Lower leg skin (tissue), 4 donors: Measurements from ENCODE around the gene MLLT3. TPM values are rescaled to one million over a fixed set of nuclear protein-coding genes. Genes with fewer than 3 reads are reported as not detected.

ENCODE experiments used
- DNase-seq, 2 donors: peaks; one replicate each; pipeline ENCODE4 v3.0.0-alpha.2; 2019; ENCODE audit warnings: low spot score in 2 of 2
- H3K4me3 ChIP-seq: fragments of 200-600 bp; sonication (generic); 2 replicates; pipeline ENCODE4 v1.5.1; 2017; ENCODE audit warnings: mild to moderate bottlenecking, low read depth; ENCODE audit not compliant: poor library complexity, severe bottlenecking
- POLR2A ChIP-seq, 2 donors: fragments of 450-650 bp; IDR thresholded peaks; one replicate each; pipeline ENCODE4 v1.6.1; 2016 to 2017; ENCODE audit warnings: antibody characterized with exemption in 2 of 2, mild to moderate bottlenecking in 1 of 2, moderate library complexity in 1 of 2
- WGBS, 2 donors: methylation state at CpG; one replicate each; pipeline ENCODE4 v1.1.5; 2018; 5-methylcytosine and 5-hydroxymethylcytosine counted together
- intact Hi-C: fragments of 100-400 bp; cut with DNase I; formaldehyde crosslinking; loops from one replicate; pipeline ENCODE4 v1.15.0; 2023; ENCODE audit warnings: low total_unique reads
- total RNA-seq, 4 donors: library from RNA; depleted of rRNA; stranded (reverse); fragments of >200 nt; gene quantifications; one replicate each; pipeline ENCODE4 v1.1.0, GENCODE V29; 2016
- TF ChIP-seq, protein P1 (sequence below), 3 donors: fragments of 450-650 bp; IDR thresholded peaks; one replicate each; pipeline ENCODE4 v1.5.1; 2016; ENCODE audit warnings: antibody characterized with exemption in 3 of 3, mild to moderate bottlenecking in 3 of 3, moderate library complexity in 2 of 3

Gene MLLT3
- total RNA-seq, 4 donors from 2014 or later, result 10.6 to 15.2 (median 12.5) TPM

DNA sequence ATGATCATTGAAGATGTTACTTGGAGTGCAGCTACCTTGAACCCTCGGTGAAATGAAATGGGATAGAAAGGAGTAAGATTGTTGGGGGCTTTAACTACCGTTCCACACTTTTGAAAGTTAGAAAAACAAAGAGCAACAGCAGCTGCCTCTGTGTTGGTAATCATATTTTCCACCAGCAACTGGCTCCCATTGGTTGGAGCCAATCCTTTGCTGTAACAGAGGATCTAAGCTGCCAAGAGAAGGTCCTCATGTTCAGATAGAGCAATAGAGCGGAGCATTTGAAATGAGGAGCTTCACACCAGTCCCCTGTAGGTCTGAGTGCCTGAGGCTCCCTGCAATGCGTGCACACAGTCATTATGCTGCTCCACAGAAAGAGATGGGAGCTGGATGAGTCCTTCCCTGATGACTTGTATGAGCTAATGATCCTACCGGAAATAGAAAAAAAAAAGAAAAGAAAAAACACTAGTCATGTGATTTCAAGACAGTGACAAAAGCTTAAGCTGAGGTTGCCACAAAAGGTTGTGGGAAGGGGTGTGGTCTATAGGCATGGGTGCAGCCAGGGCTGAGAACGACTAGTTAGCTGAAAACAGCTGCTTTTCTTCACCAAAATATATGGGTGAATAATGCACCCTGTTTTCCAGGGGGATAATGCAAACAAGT, 300.7 kb downstream of the MLLT3 start:
- intact Hi-C loops, result no loop called here
- TF ChIP-seq, protein P1, sequence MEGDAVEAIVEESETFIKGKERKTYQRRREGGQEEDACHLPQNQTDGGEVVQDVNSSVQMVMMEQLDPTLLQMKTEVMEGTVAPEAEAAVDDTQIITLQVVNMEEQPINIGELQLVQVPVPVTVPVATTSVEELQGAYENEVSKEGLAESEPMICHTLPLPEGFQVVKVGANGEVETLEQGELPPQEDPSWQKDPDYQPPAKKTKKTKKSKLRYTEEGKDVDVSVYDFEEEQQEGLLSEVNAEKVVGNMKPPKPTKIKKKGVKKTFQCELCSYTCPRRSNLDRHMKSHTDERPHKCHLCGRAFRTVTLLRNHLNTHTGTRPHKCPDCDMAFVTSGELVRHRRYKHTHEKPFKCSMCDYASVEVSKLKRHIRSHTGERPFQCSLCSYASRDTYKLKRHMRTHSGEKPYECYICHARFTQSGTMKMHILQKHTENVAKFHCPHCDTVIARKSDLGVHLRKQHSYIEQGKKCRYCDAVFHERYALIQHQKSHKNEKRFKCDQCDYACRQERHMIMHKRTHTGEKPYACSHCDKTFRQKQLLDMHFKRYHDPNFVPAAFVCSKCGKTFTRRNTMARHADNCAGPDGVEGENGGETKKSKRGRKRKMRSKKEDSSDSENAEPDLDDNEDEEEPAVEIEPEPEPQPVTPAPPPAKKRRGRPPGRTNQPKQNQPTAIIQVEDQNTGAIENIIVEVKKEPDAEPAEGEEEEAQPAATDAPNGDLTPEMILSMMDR (IDR thresholded peaks at IDR 0.05), result no peak
- TF ChIP-seq POLR2A (IDR thresholded peaks at IDR 0.05), result no peak
- WGBS, 2 donors, result 35 to 46% methylated on average over 6 of the region's 6 CpGs
- no peak overlapping the region for H3K4me3 ChIP-seq
- no peak for DNase-seq

DNA sequence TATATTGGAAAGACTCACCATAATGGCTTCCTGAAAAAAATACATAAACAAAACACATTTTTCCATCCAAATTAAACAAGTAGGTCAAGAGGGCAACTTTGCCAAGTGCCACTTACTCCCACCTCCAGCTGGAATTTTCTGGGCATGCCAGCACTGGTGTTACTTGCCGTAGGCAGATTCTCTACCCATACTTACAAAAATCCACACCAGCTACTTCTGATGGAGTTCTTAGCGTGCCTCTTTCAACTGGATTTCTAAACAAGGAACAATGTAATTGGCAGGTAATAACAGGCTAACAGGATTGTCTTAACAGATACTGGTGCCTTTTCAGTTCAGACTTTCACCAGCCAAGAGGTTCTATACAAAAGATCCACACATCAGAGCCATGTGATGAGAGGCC, 301.4 kb downstream of the MLLT3 start:
- WGBS, 2 donors, result 40 to 58% methylated on average over 2 of the region's 2 CpGs
- intact Hi-C loops, result no loop called here
- no peak overlapping the region for H3K4me3 ChIP-seq
- DNase-seq, result no peak
- TF ChIP-seq, protein P1 (IDR thresholded peaks at IDR 0.05), result no peak
- TF ChIP-seq POLR2A (IDR thresholded peaks at IDR 0.05), result no peak

DNA sequence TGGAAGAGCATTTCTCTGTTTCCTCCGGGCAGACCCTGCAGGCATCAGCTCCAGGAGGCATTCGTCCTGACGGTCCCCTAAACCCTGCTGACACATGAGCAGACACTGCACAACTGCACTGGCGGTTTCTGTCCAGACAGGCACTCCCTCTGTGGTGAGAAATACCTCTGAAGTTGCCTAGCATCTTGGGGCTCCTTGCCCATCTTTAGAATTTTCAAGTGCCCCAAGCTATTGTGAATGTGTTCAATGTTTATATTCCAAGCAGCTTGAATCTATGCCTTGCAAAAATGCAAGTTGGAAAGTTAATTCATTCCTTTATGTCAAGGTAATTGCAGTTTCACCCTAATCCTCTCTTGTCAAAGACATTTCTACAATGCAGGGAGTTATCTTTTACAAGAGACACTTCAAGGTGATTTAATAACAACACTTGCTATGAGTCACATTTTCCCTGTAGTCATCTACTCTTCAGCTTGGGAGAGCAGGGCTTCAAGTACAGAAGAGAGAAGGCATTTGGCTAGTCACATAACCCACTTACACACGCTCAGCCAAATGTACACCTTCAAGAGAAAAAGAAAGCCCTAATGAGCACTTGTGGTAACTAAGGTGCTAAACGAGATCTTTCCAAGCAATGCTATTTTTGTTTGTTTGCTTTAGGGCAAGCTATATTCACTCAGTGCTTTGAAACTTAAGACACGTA, 302.5 kb downstream of the MLLT3 start:
- intact Hi-C loops, result no loop called here
- DNase-seq, result no peak

DNA sequence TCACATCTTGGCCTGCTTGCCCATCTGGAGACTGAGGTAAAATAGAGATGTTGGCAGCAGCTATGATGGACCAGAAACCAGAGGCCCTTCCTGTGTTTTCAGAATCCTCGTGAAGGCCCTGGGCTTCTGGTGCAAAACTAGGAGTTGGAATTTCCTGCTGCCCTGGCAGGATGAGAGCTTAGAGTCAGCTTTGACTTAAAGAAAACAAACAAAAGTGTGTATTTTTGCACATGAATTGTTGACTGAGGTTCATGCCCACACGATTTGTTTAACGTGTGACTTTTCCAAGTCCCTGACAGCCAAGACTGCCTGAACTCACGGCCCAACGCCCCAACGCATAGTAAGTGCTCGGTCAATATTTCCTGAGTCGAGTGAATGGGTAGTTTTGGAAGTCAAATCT, 303.1 kb downstream of the MLLT3 start:
- 53 to 68% methylated on average over 8 of the region's 8 CpGs for WGBS, 2 donors
- TF ChIP-seq, protein P1 (IDR thresholded peaks at IDR 0.05), result no peak
- no peak for TF ChIP-seq POLR2A (IDR thresholded peaks at IDR 0.05)
- DNase-seq, result no peak
- intact Hi-C loops, result no loop called here
- no peak overlapping the region for H3K4me3 ChIP-seq

More for the DNA sequence above, 302.5 kb downstream of the MLLT3 start:
- H3K4me3 ChIP-seq, result no peak overlapping the region
- no peak for TF ChIP-seq POLR2A (IDR thresholded peaks at IDR 0.05)
- TF ChIP-seq, protein P1 (IDR thresholded peaks at IDR 0.05), result no peak
- WGBS, 2 donors, result 47% methylated on average over 7 of the region's 7 CpGs

DNA sequence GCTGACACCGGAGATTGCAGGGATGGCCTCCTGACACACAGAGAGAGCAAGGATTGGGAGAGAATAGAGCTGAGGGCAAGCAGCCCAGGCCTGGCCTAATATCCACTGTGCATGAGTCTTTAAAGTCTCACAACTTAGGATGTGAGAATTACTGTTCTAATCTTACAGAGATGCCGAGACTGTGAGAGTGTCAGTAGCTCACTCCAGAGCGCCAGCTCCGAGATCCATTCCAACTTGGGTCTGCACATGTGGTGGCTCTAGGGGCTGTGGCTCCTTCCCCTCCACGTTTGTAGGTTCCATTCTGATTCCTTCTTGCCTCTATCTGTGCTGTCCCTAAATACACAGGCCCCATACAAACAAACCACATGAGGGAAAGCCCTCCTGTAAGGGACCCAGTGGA, 304.6 kb downstream of the MLLT3 start:
- no peak for DNase-seq
- intact Hi-C loops, result no loop called here
- 92 to 93% methylated on average over 5 of the region's 5 CpGs for WGBS, 2 donors
- no peak for TF ChIP-seq POLR2A (IDR thresholded peaks at IDR 0.05)
- TF ChIP-seq, protein P1 (IDR thresholded peaks at IDR 0.05), result no peak
- no peak overlapping the region for H3K4me3 ChIP-seq
